Gastrocnemius medialis (tissue), 4 donors: ENCODE results near the gene FNDC3B. TPM values are rescaled to one million over a fixed set of nuclear protein-coding genes. Genes with fewer than 3 reads are reported as not detected.

Source experiments
- ATAC-seq, 2 donors: fragments of 150-250 bp; one replicate each; pipeline ENCODE4 v1.9.1; 2016
- DNase-seq, 2 donors: peaks; one replicate each; pipeline ENCODE4 v3.0.0-alpha.2; 2019
- H3K27ac ChIP-seq, 4 donors: fragments of 200-600 bp; sonication (generic); 1 replicate in 1 of 4; 2 replicates in 3 of 4; pipeline ENCODE4 v1.5.1; 2016 to 2018; ENCODE audit warnings: mild to moderate bottlenecking in 2 of 4, moderate library complexity in 1 of 4
- H3K27me3 ChIP-seq, 3 donors: fragments of 200-600 bp; sonication (generic) in 2 of 3; 1 replicate in 1 of 3; 2 replicates in 2 of 3; pipeline versions ENCODE4 v1.5.1 to v1.6.0; 2016 to 2019; ENCODE audit warnings: mild to moderate bottlenecking in 1 of 3, moderate library complexity in 1 of 3
- H3K36me3 ChIP-seq, 2 donors: fragments of 200-600 bp; sonication (generic) in 1 of 2; one replicate each; pipeline ENCODE4 v1.5.1; 2017 to 2018
- H3K4me1 ChIP-seq, 2 donors: fragments of 200-600 bp; sonication (generic) in 1 of 2; one replicate each; pipeline ENCODE4 v1.5.1; 2016 to 2017; ENCODE audit warnings: mild to moderate bottlenecking in 2 of 2
- H3K4me3 ChIP-seq, 4 donors: fragments of 200-600 bp; sonication (generic) in 3 of 4; 1 replicate in 1 of 4; 2 replicates in 3 of 4; pipeline ENCODE4 v1.5.1; 2016 to 2019; ENCODE audit warnings: mild to moderate bottlenecking in 2 of 4
- H3K9me3 ChIP-seq, 3 donors: fragments of 200-600 bp; sonication (generic) in 2 of 3; 1 replicate in 1 of 3; 2 replicates in 2 of 3; pipeline ENCODE4 v1.5.1; 2016 to 2019
- POLR2A ChIP-seq, 2 donors: fragments of 450-650 bp; IDR thresholded peaks; one replicate each; pipeline ENCODE4 v1.6.1; 2017; ENCODE audit warnings: antibody characterized with exemption in 2 of 2, mild to moderate bottlenecking in 2 of 2, moderate library complexity in 2 of 2
- in situ Hi-C, 4 donors: fragments of 200-750 bp; cut with MboI; loops; one replicate each; pipeline versions ENCODE4 v1.15.0 to v1.8.0; 2017; ENCODE audit warnings: low sequenced_read_pairs in 4 of 4
- intact Hi-C: fragments of 100-400 bp; cut with DNase I; formaldehyde crosslinking; loops from one replicate; pipeline ENCODE4 v1.15.1; 2023; ENCODE audit warnings: low total_unique reads
- total RNA-seq, 4 donors: library from RNA; depleted of rRNA; stranded (reverse); fragments of >200 nt; gene quantifications; one replicate each; pipeline versions ENCODE4 v1.1.0 to v1.2.3, GENCODE V29; 2016
- TF ChIP-seq, protein P1 (sequence below), 5 experiments: fragments of 450-650 bp in 3 of 5; fragments of 200-600 bp in 2 of 5; sonication (generic) in 2 of 5; IDR thresholded peaks in 4 of 5; conservative IDR thresholded peaks in 1 of 5; 1 replicate in 4 of 5; 2 replicates in 1 of 5; pipeline ENCODE4 v1.5.1; 2016 to 2019; ENCODE audit warnings: antibody characterized with exemption in 5 of 5, mild to moderate bottlenecking in 3 of 5, moderate library complexity in 3 of 5

Gene FNDC3B
- total RNA-seq, 4 donors from 2014 or later: 42.5 to 110 (median 74.2) TPM

DNA sequence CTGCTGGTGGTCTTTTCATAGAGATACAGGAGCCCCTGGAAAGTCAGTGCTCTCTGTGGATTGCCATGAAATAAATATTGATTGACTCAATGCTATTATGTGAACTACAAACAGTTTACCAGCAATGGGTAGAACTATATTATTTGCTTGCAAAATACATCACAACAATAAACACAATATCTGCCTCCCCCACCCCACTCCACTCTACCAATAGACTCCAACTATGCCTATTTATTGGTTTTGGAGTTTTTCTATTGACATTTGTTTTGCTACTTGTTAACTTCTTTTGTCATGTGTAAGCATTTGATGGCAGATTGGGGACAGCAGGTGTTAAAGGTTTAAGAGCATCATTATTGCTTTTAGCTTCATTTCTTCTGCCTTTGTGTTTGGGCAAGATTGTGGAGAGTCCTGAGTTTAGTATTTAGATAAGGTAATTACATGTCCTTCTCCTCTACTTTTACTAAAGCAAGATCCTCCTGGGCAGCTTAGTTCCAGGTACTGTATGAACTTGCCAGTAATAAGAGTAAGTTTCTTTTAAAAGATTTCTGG is 8.3 kb downstream of the FNDC3B start:
- peaks cover 0 to 6% of the 10 kb centered on the region in 2 donors for H3K36me3 ChIP-seq
- TF ChIP-seq, protein P1, sequence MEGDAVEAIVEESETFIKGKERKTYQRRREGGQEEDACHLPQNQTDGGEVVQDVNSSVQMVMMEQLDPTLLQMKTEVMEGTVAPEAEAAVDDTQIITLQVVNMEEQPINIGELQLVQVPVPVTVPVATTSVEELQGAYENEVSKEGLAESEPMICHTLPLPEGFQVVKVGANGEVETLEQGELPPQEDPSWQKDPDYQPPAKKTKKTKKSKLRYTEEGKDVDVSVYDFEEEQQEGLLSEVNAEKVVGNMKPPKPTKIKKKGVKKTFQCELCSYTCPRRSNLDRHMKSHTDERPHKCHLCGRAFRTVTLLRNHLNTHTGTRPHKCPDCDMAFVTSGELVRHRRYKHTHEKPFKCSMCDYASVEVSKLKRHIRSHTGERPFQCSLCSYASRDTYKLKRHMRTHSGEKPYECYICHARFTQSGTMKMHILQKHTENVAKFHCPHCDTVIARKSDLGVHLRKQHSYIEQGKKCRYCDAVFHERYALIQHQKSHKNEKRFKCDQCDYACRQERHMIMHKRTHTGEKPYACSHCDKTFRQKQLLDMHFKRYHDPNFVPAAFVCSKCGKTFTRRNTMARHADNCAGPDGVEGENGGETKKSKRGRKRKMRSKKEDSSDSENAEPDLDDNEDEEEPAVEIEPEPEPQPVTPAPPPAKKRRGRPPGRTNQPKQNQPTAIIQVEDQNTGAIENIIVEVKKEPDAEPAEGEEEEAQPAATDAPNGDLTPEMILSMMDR (IDR thresholded peaks at IDR 0.05 in 4 of 5, conservative IDR thresholded peaks at IDR 0.05 in 1 of 5): no peak
- TF ChIP-seq POLR2A (IDR thresholded peaks at IDR 0.05): no peak
- no peak overlapping the region for H3K27ac ChIP-seq
- no peak overlapping the region for H3K4me3 ChIP-seq
- H3K4me1 ChIP-seq: peaks cover 56 to 62% of the 10 kb centered on the region in 2 donors
- H3K27me3 ChIP-seq: no peaks in the 10 kb centered on the region
- DNase-seq (no peak), ATAC-seq (no peak)
- no peaks in the 10 kb centered on the region for H3K9me3 ChIP-seq
- in situ Hi-C loops: loop anchor here in 3 of 4 donors (10.0 to 25.0 kb wide), 3 partner anchors 265 to 440 kb away; no protein-coding TSS in a partner anchor
- intact Hi-C loops: no loop called here

DNA sequence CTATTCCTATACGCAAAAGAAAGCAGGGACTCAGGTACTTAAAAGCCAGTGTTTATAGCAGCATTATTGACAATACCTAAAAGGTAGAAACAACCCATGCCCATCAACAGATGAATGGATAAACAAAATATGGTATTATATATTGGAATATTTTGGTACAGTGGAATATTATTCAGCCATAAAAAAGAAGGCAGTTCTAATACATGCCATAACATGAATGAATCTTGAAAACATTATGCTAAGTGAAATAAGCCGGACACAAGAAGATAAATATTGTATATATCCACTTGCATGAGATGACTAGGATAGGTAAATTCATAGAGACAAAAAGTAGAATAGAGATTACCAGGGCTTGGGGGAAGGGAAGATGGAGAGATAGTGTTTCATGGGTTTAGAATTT is 9.2 kb downstream of the FNDC3B start:
- no peak for DNase-seq
- H3K9me3 ChIP-seq: no peaks in the 10 kb centered on the region
- in situ Hi-C loops: loop anchor here in 3 of 4 donors (10.0 to 25.0 kb wide), 3 partner anchors 264 to 439 kb away; no protein-coding TSS in a partner anchor
- no peak for ATAC-seq
- no peaks in the 10 kb centered on the region for H3K27me3 ChIP-seq
- H3K36me3 ChIP-seq: peaks cover 0 to 6% of the 10 kb centered on the region in 2 donors
- TF ChIP-seq, protein P1 (IDR thresholded peaks at IDR 0.05 in 4 of 5, conservative IDR thresholded peaks at IDR 0.05 in 1 of 5): no peak
- TF ChIP-seq POLR2A (IDR thresholded peaks at IDR 0.05): no peak
- intact Hi-C loops: no loop called here
- H3K27ac ChIP-seq: no peak overlapping the region
- H3K4me1 ChIP-seq: peaks cover 56 to 64% of the 10 kb centered on the region in 2 donors
- no peak overlapping the region for H3K4me3 ChIP-seq

- peaks cover 58 to 62% of the 10 kb centered on the region in 2 donors for H3K4me1 ChIP-seq
- intact Hi-C loops: no loop called here
- H3K36me3 ChIP-seq: peaks cover 0 to 6% of the 10 kb centered on the region in 2 donors
- TF ChIP-seq POLR2A (IDR thresholded peaks at IDR 0.05): no peak
- TF ChIP-seq, protein P1 (IDR thresholded peaks at IDR 0.05 in 4 of 5, conservative IDR thresholded peaks at IDR 0.05 in 1 of 5): no peak
- no peak for DNase-seq
- in situ Hi-C loops: no loop called here
- no peak for ATAC-seq
- H3K9me3 ChIP-seq: no peaks in the 10 kb centered on the region
- no peak overlapping the region for H3K27ac ChIP-seq
- H3K27me3 ChIP-seq: no peaks in the 10 kb centered on the region
- no peak overlapping the region for H3K4me3 ChIP-seq
These were observed 12.1 kb downstream of the FNDC3B start for GRCh38 chr3:172051310-172051956.

DNA sequence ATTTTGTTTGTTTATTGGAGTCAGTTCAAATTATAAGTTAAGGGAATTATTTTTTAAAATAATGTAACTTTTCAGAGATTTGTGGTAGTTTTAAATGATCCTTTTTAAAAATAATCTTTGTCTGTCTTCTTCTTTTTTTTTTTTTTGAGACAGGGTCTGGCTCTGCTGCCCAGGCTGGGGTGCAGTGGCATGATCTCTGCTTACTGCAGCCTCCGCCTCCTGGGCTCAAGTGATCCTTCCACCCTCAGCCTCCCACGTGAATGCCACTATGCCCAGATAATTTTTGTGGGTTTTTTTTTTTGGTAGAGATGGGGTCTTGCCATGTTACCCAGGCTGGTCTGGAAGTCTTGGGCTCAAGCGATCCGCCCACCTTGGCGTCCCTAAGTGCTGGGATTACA is 12.6 kb downstream of the FNDC3B start:
- Histone ChIP-seq H3K9me3 (no peaks in the 10 kb centered on the region), H3K27me3 (no peaks in the 10 kb centered on the region), H3K4me3 (no peak overlapping the region), H3K36me3 (peaks cover 0 to 6% of the 10 kb centered on the region in 2 donors), H3K27ac (no peak overlapping the region), H3K4me1 (peaks cover 58 to 62% of the 10 kb centered on the region in 2 donors)
- DNase-seq: no peak
- in situ Hi-C loops (no loop called here), intact Hi-C loops (no loop called here)
- no peak for TF ChIP-seq POLR2A (IDR thresholded peaks at IDR 0.05)
- TF ChIP-seq, protein P1 (IDR thresholded peaks at IDR 0.05 in 4 of 5, conservative IDR thresholded peaks at IDR 0.05 in 1 of 5): no peak
- ATAC-seq: no peak
